ENCODE results near the gene EPYC. TPM values are rescaled to one million over a fixed set of nuclear protein-coding genes. Genes with fewer than 3 reads are reported as not detected.

EPYC gene
- 0.27 and 0.92 TPM in 2 replicates for total RNA-seq
- 0.40 and 0.55 TPM in 2 replicates for polyA plus RNA-seq

DNA sequence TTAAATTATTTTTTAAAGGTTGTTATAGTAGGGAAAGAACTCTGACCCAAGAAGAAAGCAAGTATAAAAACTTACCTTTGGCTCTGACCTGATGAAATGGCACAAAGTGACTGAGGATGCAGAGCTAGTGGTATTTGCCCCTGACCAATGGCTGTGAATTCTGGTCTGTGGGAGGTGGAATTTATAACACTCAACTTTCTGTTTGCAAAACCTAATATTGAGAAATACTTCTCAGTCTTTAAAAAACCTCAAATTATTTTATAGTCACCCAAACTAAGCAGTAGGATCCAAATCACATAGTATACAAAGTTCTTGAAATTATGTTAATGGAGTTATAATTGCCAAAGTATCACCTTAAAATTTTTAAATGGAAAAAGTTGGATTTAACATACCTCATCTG lies at the start of gene EPYC:
Gene EPYC (minus strand): TSS at position 101 of the 400 bp plus-strand sequence. CDS start 2,407 bp downstream, outside the sequence.
- Histone ChIP-seq H3K79me2 (no peaks in the 10 kb centered on the region), H3K4me3 (no peak within 1 kb of the TSS), H2AFZ (no peak within 1 kb of the TSS), H4K20me1 (ENCODE audit: insufficient read depth, poor library complexity, severe bottlenecking) (no peaks in the 10 kb centered on the region), H3K4me2 (no peak within 1 kb of the TSS), H3K9me3 (ENCODE audit: low read depth) (no peaks in the 10 kb centered on the region), H3K4me1 (ENCODE audit: insufficient read depth) (no peaks in the 10 kb centered on the region), H3K9me2 (replicated peaks; ENCODE audit: insufficient read depth) (no peaks in the 10 kb centered on the region), H3K27ac (no peak within 1 kb of the TSS), H3K36me3 (replicated peaks; ENCODE audit: insufficient read depth, low read depth) (no peaks in the 10 kb centered on the region), H3K27me3 (no peaks in the 10 kb centered on the region)
- no peak for DNase-seq (ENCODE audit: low spot score)
- no peak for TF ChIP-seq EZH2 (IDR thresholded peaks at IDR 0.05; ENCODE audit: borderline replicate concordance)

- peak; percentile 38 for DNase-seq (ENCODE audit: low spot score)
- Histone ChIP-seq H3K4me3 (no peak overlapping the region), H3K36me3 (replicated peaks; ENCODE audit: insufficient read depth, low read depth) (no peaks in the 10 kb centered on the region), H3K27me3 (no peaks in the 10 kb centered on the region), H3K4me2 (no peak overlapping the region), H3K9me3 (ENCODE audit: low read depth) (no peaks in the 10 kb centered on the region), H3K9me2 (replicated peaks; ENCODE audit: insufficient read depth) (no peaks in the 10 kb centered on the region), H3K27ac (peak overlapping the region; percentile 32), H2AFZ (no peak overlapping the region), H4K20me1 (ENCODE audit: insufficient read depth, poor library complexity, severe bottlenecking) (no peaks in the 10 kb centered on the region), H3K79me2 (no peaks in the 10 kb centered on the region), H3K4me1 (ENCODE audit: insufficient read depth) (no peaks in the 10 kb centered on the region)
- 80% methylated on average over 4 of the region's 4 CpGs for WGBS (ENCODE audit: low lambda C conversion rate, missing lambda C conversion rate)
- TF ChIP-seq CTCF (IDR thresholded peaks at IDR 0.05; ENCODE audit: poor library complexity) (no peak), EZH2phosphoT487 (IDR thresholded peaks at IDR 0.05; ENCODE audit: low read depth, severe bottlenecking, unreplicated experiment) (no peak), EZH2 (IDR thresholded peaks at IDR 0.05; ENCODE audit: borderline replicate concordance) (no peak)
Measured at GRCh38 chr12:91053951-91054715, 49.4 kb upstream of the EPYC start.

DNA sequence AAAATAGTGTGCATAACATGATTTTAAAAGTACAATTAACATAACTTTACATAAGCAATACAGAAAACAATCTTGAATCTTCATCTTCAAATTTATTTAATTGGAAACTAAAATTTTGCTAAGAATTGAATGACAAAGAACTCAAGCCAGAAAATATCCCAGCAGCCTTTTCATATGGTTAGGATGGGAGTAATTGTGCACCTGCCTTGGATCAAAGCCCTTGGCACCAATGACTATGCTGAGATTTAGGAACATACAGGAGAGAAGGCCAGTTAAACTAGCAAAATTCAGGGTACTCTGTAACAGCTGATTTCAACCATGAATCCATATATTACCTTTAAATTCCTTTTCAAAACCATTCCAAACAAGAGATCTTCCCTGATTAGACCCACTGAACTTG lies 47.3 kb upstream of the EPYC start:
- Histone ChIP-seq H3K27ac (no peak overlapping the region), H3K4me3 (no peak overlapping the region), H3K27me3 (no peaks in the 10 kb centered on the region), H3K36me3 (replicated peaks; ENCODE audit: insufficient read depth, low read depth) (no peaks in the 10 kb centered on the region), H4K20me1 (ENCODE audit: insufficient read depth, poor library complexity, severe bottlenecking) (no peaks in the 10 kb centered on the region), H3K79me2 (no peaks in the 10 kb centered on the region), H3K4me1 (ENCODE audit: insufficient read depth) (no peaks in the 10 kb centered on the region), H2AFZ (no peak overlapping the region), H3K9me2 (replicated peaks; ENCODE audit: insufficient read depth) (no peaks in the 10 kb centered on the region), H3K4me2 (no peak overlapping the region), H3K9me3 (ENCODE audit: low read depth) (no peaks in the 10 kb centered on the region)
- no peak for TF ChIP-seq CTCF (IDR thresholded peaks at IDR 0.05; ENCODE audit: poor library complexity)
- no peak for TF ChIP-seq EZH2 (IDR thresholded peaks at IDR 0.05; ENCODE audit: borderline replicate concordance)
- TF ChIP-seq EZH2phosphoT487 (IDR thresholded peaks at IDR 0.05; ENCODE audit: low read depth, severe bottlenecking, unreplicated experiment), result no peak
- DNase-seq (ENCODE audit: low spot score), result no peak

- H3K9me2 ChIP-seq (replicated peaks; ENCODE audit: insufficient read depth), result no peaks in the 10 kb centered on the region
- no peak for DNase-seq (ENCODE audit: low spot score)
- TF ChIP-seq EZH2phosphoT487 (IDR thresholded peaks at IDR 0.05; ENCODE audit: low read depth, severe bottlenecking, unreplicated experiment) (no peak), CTCF (IDR thresholded peaks at IDR 0.05; ENCODE audit: poor library complexity) (no peak), EZH2 (IDR thresholded peaks at IDR 0.05; ENCODE audit: borderline replicate concordance) (no peak)
- no peak overlapping the region for H2AFZ ChIP-seq
- no peaks in the 10 kb centered on the region for H3K27me3 ChIP-seq
- H3K4me1 ChIP-seq (ENCODE audit: insufficient read depth), result no peaks in the 10 kb centered on the region
- no peaks in the 10 kb centered on the region for H3K79me2 ChIP-seq
- no peaks in the 10 kb centered on the region for H4K20me1 ChIP-seq (ENCODE audit: insufficient read depth, poor library complexity, severe bottlenecking)
- no peak overlapping the region for H3K4me3 ChIP-seq
- H3K9me3 ChIP-seq (ENCODE audit: low read depth), result no peaks in the 10 kb centered on the region
- H3K4me2 ChIP-seq, result no peak overlapping the region
- no peaks in the 10 kb centered on the region for H3K36me3 ChIP-seq (replicated peaks; ENCODE audit: insufficient read depth, low read depth)
- 71% methylated on average over 2 of the region's 2 CpGs for WGBS (ENCODE audit: low lambda C conversion rate, missing lambda C conversion rate)
- H3K27ac ChIP-seq, result no peak overlapping the region
Measured at GRCh38 chr12:91044586-91044985, 39.8 kb upstream of the EPYC start.
